ENCODE data around the gene DOCK8.

DOCK8 gene

DNA sequence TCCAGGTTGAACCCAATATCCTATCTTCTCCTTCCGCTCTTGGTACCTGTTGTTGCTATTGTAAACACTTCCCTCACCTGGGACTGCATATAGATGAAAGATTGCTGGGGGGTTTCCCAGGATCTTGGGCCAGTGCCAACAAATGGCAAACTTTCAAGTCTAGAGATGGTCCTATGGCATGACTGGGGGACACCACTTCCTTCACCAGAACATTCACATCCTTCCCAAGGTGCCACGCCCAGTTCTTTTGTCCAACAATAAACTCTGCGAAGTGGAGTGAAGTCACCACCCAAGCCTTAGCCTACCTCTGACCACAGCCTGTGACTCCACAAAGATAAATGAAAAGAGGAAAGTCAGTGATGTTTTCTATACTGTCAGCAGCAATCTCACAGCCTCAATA is 34.4 kb downstream of the DOCK8 start:
- Histone ChIP-seq H3K4me3 (ENCODE audit: low read length) (no peak overlapping the region), H3K36me3 (ENCODE audit: control insufficient read depth, insufficient read depth, low read length) (no peaks in the 10 kb centered on the region), H3K4me1 (ENCODE audit: control insufficient read depth, insufficient read depth, low read length) (no peaks in the 10 kb centered on the region), H3K27ac (ENCODE audit: low read length) (no peak overlapping the region), H3K27me3 (ENCODE audit: control insufficient read depth, insufficient read depth, low read length) (no peaks in the 10 kb centered on the region), H3K9me3 (ENCODE audit: control insufficient read depth, insufficient read depth, low read length) (no peaks in the 10 kb centered on the region)
- no CpG with 5 or more reads among the region's 3 CpGs for WGBS (ENCODE audit: insufficient coverage, insufficient read length)
- no peak for DNase-seq (ENCODE audit: low read depth, low spot score)

DNA sequence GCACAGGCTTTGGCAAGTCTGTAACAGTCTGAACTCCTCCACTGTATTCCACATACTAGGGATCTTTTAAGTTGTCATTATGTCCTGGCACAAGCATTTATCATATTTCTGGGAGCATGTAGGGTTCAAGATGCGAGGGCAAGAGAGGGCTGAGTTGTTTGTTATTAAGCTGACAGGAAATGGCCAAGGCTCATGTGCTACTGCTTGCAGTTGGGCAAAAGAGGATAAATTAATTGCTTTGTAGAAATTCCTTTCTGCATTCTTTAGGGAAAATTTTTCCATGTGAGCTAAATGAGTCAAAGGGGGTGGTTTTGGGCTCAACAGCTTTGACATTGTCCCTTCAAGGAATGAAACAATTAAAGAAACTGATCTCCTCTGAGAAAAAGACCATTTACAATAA is 35.4 kb downstream of the DOCK8 start:
- no peaks in the 10 kb centered on the region for H3K4me1 ChIP-seq (ENCODE audit: control insufficient read depth, insufficient read depth, low read length)
- H3K9me3 ChIP-seq (ENCODE audit: control insufficient read depth, insufficient read depth, low read length): no peaks in the 10 kb centered on the region
- DNase-seq (ENCODE audit: low read depth, low spot score): no peak
- no peak overlapping the region for H3K4me3 ChIP-seq (ENCODE audit: low read length)
- no peaks in the 10 kb centered on the region for H3K36me3 ChIP-seq (ENCODE audit: control insufficient read depth, insufficient read depth, low read length)
- no peak overlapping the region for H3K27ac ChIP-seq (ENCODE audit: low read length)
- no CpG with 5 or more reads among the region's 1 CpG for WGBS (ENCODE audit: insufficient coverage, insufficient read length)
- H3K27me3 ChIP-seq (ENCODE audit: control insufficient read depth, insufficient read depth, low read length): no peaks in the 10 kb centered on the region

GRCh38 chr9:250625-251024 is 36.0 kb downstream of the DOCK8 start:
- H3K9me3 ChIP-seq (ENCODE audit: control insufficient read depth, insufficient read depth, low read length): no peaks in the 10 kb centered on the region
- H3K4me1 ChIP-seq (ENCODE audit: control insufficient read depth, insufficient read depth, low read length): no peaks in the 10 kb centered on the region
- H3K36me3 ChIP-seq (ENCODE audit: control insufficient read depth, insufficient read depth, low read length): no peaks in the 10 kb centered on the region
- H3K4me3 ChIP-seq (ENCODE audit: low read length): no peak overlapping the region
- WGBS (ENCODE audit: insufficient coverage, insufficient read length): no CpG with 5 or more reads among the region's 5 CpGs
- H3K27me3 ChIP-seq (ENCODE audit: control insufficient read depth, insufficient read depth, low read length): no peaks in the 10 kb centered on the region
- no peak overlapping the region for H3K27ac ChIP-seq (ENCODE audit: low read length)
- DNase-seq (ENCODE audit: low read depth, low spot score): no peak

DNA sequence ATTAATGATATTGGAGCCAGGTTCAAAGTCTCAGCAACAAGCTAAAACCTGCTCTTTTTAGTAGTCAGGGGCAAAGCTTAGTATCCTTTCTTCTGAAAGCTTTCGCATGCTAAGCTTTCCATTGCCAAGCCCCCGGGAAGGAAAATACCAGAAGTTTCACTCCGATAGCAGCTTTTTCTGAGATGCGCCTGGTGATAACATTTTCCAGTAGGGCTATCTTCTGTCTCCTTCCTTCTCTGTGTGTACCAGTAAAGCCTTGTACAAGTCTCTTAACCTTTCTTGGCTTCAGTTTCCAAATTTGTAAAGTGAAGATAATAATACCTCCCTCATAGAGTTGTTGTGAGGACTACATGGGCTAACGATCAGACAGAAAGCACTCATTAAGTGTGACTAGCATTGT is 36.7 kb downstream of the DOCK8 start:
- no CpG with 5 or more reads among the region's 5 CpGs for WGBS (ENCODE audit: insufficient coverage, insufficient read length)
- no peak overlapping the region for H3K27ac ChIP-seq (ENCODE audit: low read length)
- DNase-seq (ENCODE audit: low read depth, low spot score): no peak
- H3K4me3 ChIP-seq (ENCODE audit: low read length): no peak overlapping the region
- no peaks in the 10 kb centered on the region for H3K9me3 ChIP-seq (ENCODE audit: control insufficient read depth, insufficient read depth, low read length)
- H3K36me3 ChIP-seq (ENCODE audit: control insufficient read depth, insufficient read depth, low read length): no peaks in the 10 kb centered on the region
- H3K27me3 ChIP-seq (ENCODE audit: control insufficient read depth, insufficient read depth, low read length): no peaks in the 10 kb centered on the region
- no peaks in the 10 kb centered on the region for H3K4me1 ChIP-seq (ENCODE audit: control insufficient read depth, insufficient read depth, low read length)

DNA sequence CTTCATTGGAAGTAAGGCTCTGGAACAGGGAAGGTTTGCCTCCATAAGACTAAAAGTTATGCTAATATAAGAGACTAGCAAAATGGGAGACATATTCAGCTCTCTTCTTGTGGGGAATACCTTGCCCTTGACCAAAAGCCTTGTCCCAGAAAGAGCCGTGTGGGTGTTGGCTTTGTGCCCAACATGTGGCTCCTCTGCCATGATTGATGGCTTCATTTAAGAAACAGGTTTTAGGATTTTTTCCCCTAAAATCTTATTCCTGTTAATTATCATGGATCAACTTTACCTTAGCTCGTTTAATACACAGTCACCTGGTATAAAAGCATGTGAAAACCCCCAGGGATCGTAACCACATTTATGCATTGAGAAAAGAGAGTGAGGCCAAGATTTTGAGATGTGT is 38.9 kb downstream of the DOCK8 start:
- Histone ChIP-seq H3K36me3 (ENCODE audit: control insufficient read depth, insufficient read depth, low read length) (no peaks in the 10 kb centered on the region), H3K4me3 (ENCODE audit: low read length) (no peak overlapping the region), H3K27ac (ENCODE audit: low read length) (no peak overlapping the region), H3K4me1 (ENCODE audit: control insufficient read depth, insufficient read depth, low read length) (no peaks in the 10 kb centered on the region), H3K27me3 (ENCODE audit: control insufficient read depth, insufficient read depth, low read length) (no peaks in the 10 kb centered on the region), H3K9me3 (ENCODE audit: control insufficient read depth, insufficient read depth, low read length) (no peaks in the 10 kb centered on the region)
- no CpG with 5 or more reads among the region's 3 CpGs for WGBS (ENCODE audit: insufficient coverage, insufficient read length)
- DNase-seq (ENCODE audit: low read depth, low spot score): no peak

DNA sequence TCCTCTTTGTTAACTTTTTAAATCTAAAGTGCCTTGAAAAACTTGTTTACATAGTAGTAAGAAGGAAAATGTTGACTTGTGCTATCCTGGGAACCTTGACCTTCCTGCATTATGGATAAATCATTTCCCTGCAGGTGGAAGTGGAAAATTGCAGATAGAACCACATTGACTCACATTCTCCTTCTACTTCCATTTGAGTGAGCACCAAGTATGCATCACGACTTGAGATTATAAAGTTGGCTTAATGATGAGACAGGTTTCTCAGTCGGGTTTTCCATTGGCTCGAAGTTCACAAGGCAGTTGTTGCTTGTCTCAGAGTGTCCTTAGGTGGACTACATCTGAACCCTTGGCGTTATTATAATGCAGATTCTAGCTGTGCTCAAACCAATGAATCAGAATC is 39.9 kb downstream of the DOCK8 start:
- Histone ChIP-seq H3K36me3 (ENCODE audit: control insufficient read depth, insufficient read depth, low read length) (no peaks in the 10 kb centered on the region), H3K27me3 (ENCODE audit: control insufficient read depth, insufficient read depth, low read length) (no peaks in the 10 kb centered on the region), H3K27ac (ENCODE audit: low read length) (no peak overlapping the region), H3K4me1 (ENCODE audit: control insufficient read depth, insufficient read depth, low read length) (no peaks in the 10 kb centered on the region), H3K9me3 (ENCODE audit: control insufficient read depth, insufficient read depth, low read length) (no peaks in the 10 kb centered on the region), H3K4me3 (ENCODE audit: low read length) (no peak overlapping the region)
- no peak for DNase-seq (ENCODE audit: low read depth, low spot score)
- WGBS (ENCODE audit: insufficient coverage, insufficient read length): no CpG with 5 or more reads among the region's 4 CpGs

DNA sequence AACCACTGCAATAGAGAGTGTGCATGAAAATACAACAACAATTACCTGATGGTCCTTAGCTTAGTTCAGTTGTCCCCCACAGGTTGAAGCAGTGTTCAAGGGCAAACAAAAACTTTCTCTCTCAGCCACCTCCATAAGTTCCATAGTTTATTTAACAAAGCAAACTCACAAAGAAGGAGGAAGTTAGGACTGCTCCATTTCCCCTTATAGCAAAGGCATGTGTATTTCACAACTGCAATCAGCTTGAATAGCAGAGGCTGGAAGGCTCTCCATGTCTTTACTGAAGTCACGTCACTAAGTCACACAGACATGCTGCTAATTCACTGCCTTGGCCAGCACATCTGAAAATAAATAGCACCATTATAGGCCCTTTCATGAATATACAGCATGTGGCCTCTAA is 43.3 kb downstream of the DOCK8 start:
- no peak overlapping the region for H3K27ac ChIP-seq (ENCODE audit: low read length)
- H3K9me3 ChIP-seq (ENCODE audit: control insufficient read depth, insufficient read depth, low read length): no peaks in the 10 kb centered on the region
- no peak overlapping the region for H3K4me3 ChIP-seq (ENCODE audit: low read length)
- no peak for DNase-seq (ENCODE audit: low read depth, low spot score)
- WGBS (ENCODE audit: insufficient coverage, insufficient read length): no CpG with 5 or more reads among the region's 1 CpG
- H3K27me3 ChIP-seq (ENCODE audit: control insufficient read depth, insufficient read depth, low read length): no peaks in the 10 kb centered on the region
- H3K4me1 ChIP-seq (ENCODE audit: control insufficient read depth, insufficient read depth, low read length): no peaks in the 10 kb centered on the region
- no peaks in the 10 kb centered on the region for H3K36me3 ChIP-seq (ENCODE audit: control insufficient read depth, insufficient read depth, low read length)

DNA sequence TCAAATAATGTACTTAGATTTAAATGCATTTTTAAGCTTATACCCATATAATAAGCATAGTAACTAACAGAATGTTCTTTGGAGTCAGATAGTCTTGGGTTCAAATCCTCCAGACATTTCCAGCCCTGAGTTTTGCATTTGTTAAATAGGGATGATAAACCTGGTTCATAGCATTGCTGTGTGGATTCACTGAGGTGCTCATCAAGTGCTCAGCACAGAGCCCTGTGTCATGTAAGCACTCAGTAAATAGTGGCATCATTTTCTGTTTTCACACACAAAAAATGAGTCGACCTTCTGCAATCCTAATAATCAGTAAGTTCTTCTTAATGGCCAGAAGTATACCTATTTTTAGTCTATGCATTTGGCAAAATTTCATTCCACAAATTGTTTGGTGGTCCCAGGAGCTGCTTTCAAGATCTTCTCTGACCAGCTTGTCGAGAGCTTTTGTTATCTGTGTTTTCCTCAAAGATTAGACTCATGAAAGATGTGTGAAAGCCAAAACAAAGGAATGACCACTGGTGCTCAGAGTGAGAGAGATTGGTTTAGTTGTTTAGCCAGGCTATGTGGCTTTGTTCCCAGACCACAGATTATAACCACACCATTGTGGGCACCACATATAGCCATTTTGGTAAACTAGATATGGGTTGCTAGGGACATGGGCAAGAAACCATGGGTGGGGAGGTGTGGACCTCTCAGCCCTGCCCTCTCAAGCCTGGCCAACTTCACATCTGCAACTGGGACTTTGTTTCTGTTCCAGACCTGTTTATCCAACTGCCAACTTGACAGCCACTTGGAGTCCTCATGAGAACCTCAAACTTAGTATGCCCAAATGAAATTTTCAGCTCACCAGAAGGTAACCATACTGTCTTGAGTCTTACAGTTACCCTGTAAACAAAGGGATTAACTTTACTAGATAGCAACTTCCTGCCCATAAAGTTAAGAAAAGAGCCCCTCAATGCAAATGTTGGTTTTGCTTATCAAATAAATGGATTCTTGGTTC is 45.0 kb downstream of the DOCK8 start:
- Histone ChIP-seq H3K36me3 (ENCODE audit: control insufficient read depth, insufficient read depth, low read length) (no peaks in the 10 kb centered on the region), H3K4me3 (ENCODE audit: low read length) (no peak overlapping the region), H3K27me3 (ENCODE audit: control insufficient read depth, insufficient read depth, low read length) (no peaks in the 10 kb centered on the region), H3K27ac (ENCODE audit: low read length) (no peak overlapping the region), H3K4me1 (ENCODE audit: control insufficient read depth, insufficient read depth, low read length) (no peaks in the 10 kb centered on the region), H3K9me3 (ENCODE audit: control insufficient read depth, insufficient read depth, low read length) (no peaks in the 10 kb centered on the region)
- no CpG with 5 or more reads among the region's 2 CpGs for WGBS (ENCODE audit: insufficient coverage, insufficient read length)
- DNase-seq (ENCODE audit: low read depth, low spot score): no peak

GRCh38 chr9:264231-264630 is 49.6 kb downstream of the DOCK8 start:
- Histone ChIP-seq H3K36me3 (ENCODE audit: control insufficient read depth, insufficient read depth, low read length) (no peaks in the 10 kb centered on the region), H3K4me3 (ENCODE audit: low read length) (no peak overlapping the region), H3K27ac (ENCODE audit: low read length) (no peak overlapping the region), H3K9me3 (ENCODE audit: control insufficient read depth, insufficient read depth, low read length) (no peaks in the 10 kb centered on the region), H3K27me3 (ENCODE audit: control insufficient read depth, insufficient read depth, low read length) (no peaks in the 10 kb centered on the region), H3K4me1 (ENCODE audit: control insufficient read depth, insufficient read depth, low read length) (no peaks in the 10 kb centered on the region)
- no CpG with 5 or more reads among the region's 2 CpGs for WGBS (ENCODE audit: insufficient coverage, insufficient read length)
- no peak for DNase-seq (ENCODE audit: low read depth, low spot score)

- no peaks in the 10 kb centered on the region for H3K27me3 ChIP-seq (ENCODE audit: control insufficient read depth, insufficient read depth, low read length)
- WGBS (ENCODE audit: insufficient coverage, insufficient read length): no CpG with 5 or more reads among the region's 7 CpGs
- H3K27ac ChIP-seq (ENCODE audit: low read length): no peak overlapping the region
- H3K4me1 ChIP-seq (ENCODE audit: control insufficient read depth, insufficient read depth, low read length): no peaks in the 10 kb centered on the region
- no peaks in the 10 kb centered on the region for H3K9me3 ChIP-seq (ENCODE audit: control insufficient read depth, insufficient read depth, low read length)
- no peaks in the 10 kb centered on the region for H3K36me3 ChIP-seq (ENCODE audit: control insufficient read depth, insufficient read depth, low read length)
- H3K4me3 ChIP-seq (ENCODE audit: low read length): no peak overlapping the region
- no peak for DNase-seq (ENCODE audit: low read depth, low spot score)
Measured at GRCh38 chr9:265209-265870, 50.7 kb downstream of the DOCK8 start.
